DND-41 (cell line): Measurements from ENCODE around the gene CREB1.

Experiments used
- ATAC-seq: fragments of 200-7000 bp; cut with Tn5 transposase; 3 replicates; pipeline ENCODE4 v1.9.1; 2021; ENCODE audit warnings: low read depth; ENCODE audit not compliant: insufficient read depth
- DNase-seq: peaks from one replicate; pipeline ENCODE4 v3.0.0-alpha.2; 2020
- H2AFZ ChIP-seq: 2 replicates; pipeline ENCODE4 v1.6.0; 2012; ENCODE audit warnings: low read depth, low read length
- H3K27ac ChIP-seq: 2 replicates; pipeline ENCODE4 v1.5.1; 2012; ENCODE audit warnings: low read length, inconsistent platforms
- H3K27me3 ChIP-seq: fragments of 200-600 bp; sonication (generic); 2 replicates; pipeline ENCODE4 v1.6.0; 2012; ENCODE audit warnings: low read length, mild to moderate bottlenecking, inconsistent platforms; ENCODE audit not compliant: insufficient read depth, poor library complexity
- H3K36me3 ChIP-seq: 2 replicates; pipeline ENCODE4 v1.5.1; 2012; ENCODE audit warnings: low read length, inconsistent platforms; ENCODE audit not compliant: insufficient read depth
- H3K4me1 ChIP-seq: 2 replicates; pipeline ENCODE4 v1.5.1; 2012; ENCODE audit warnings: mild to moderate bottlenecking, low read length; ENCODE audit not compliant: insufficient read depth
- H3K4me2 ChIP-seq: 2 replicates; pipeline ENCODE4 v1.6.0; 2012; ENCODE audit warnings: mild to moderate bottlenecking, moderate library complexity, low read length, inconsistent platforms; ENCODE audit not compliant: insufficient read depth
- H3K4me3 ChIP-seq, 2 experiments: fragments of 200-600 bp in 1 of 2; shearing (Covaris generic) in 1 of 2; 2 replicates each; pipeline ENCODE4 v1.5.1; 2012 to 2016; ENCODE audit warnings: inconsistent platforms in 2 of 2, low read length in 2 of 2, mild to moderate bottlenecking in 2 of 2, low read depth in 1 of 2, moderate library complexity in 1 of 2
- H3K79me2 ChIP-seq: 2 replicates; pipeline ENCODE4 v1.6.0; 2012; ENCODE audit warnings: low read length, inconsistent platforms; ENCODE audit not compliant: insufficient read depth
- H3K9ac ChIP-seq: 2 replicates; pipeline ENCODE4 v1.6.0; 2012; ENCODE audit warnings: low read depth, mild to moderate bottlenecking, inconsistent platforms, low read length, moderate library complexity
- H3K9me3 ChIP-seq: 2 replicates; pipeline ENCODE4 v1.5.1; 2012; ENCODE audit warnings: low read length, moderate library complexity, mild to moderate bottlenecking, inconsistent platforms; ENCODE audit not compliant: insufficient read depth, severe bottlenecking
- H4K20me1 ChIP-seq: 2 replicates; pipeline ENCODE4 v1.6.0; 2012; ENCODE audit warnings: low read length; ENCODE audit not compliant: insufficient read depth
- CTCF ChIP-seq: IDR thresholded peaks from 2 replicates; pipeline ENCODE4 v1.5.1; 2012; ENCODE audit warnings: borderline replicate concordance, low read length, moderate library complexity, mild to moderate bottlenecking; ENCODE audit not compliant: poor library complexity, severe bottlenecking; ENCODE audit errors: extremely low read depth
- EZH2 ChIP-seq: IDR thresholded peaks from 3 replicates; pipeline ENCODE4 v1.6.1; 2012; ENCODE audit warnings: borderline replicate concordance, low read depth, mild to moderate bottlenecking, moderate library complexity, low read length, inconsistent platforms; ENCODE audit not compliant: severe bottlenecking

The CREB1 gene

GRCh38 chr2:207516206-207516605 lies 13.6 kb upstream of the CREB1 start:
- no peaks in the 10 kb centered on the region for H3K4me1 ChIP-seq

GRCh38 chr2:207523005-207523404 lies 6.8 kb upstream of the CREB1 start:
- Histone ChIP-seq H3K27ac (no peak overlapping the region), H3K4me1 (peaks cover 2% of the 10 kb centered on the region; the same call in 1 of the 2 replicates), H3K9ac (no peak overlapping the region), H4K20me1 (no peaks in the 10 kb centered on the region), H3K79me2 (no peaks in the 10 kb centered on the region), H3K9me3 (no peaks in the 10 kb centered on the region), H3K4me2 (no peak overlapping the region), H3K4me3 (no peak overlapping the region), H3K36me3 (no peaks in the 10 kb centered on the region), H2AFZ (no peak overlapping the region), H3K27me3 (peaks cover 3% of the 10 kb centered on the region)
- TF ChIP-seq CTCF (no peak), EZH2 (no peak)
- no peak for ATAC-seq
- DNase-seq = no peak

More at GRCh38 chr2:207516206-207516605, 13.6 kb upstream of the CREB1 start:
- Histone ChIP-seq H3K4me2 (no peak overlapping the region), H3K9me3 (no peaks in the 10 kb centered on the region), H2AFZ (no peak overlapping the region), H3K9ac (no peak overlapping the region), H3K27ac (no peak overlapping the region), H3K79me2 (no peaks in the 10 kb centered on the region), H3K4me3 (no peak overlapping the region), H4K20me1 (no peaks in the 10 kb centered on the region), H3K36me3 (no peaks in the 10 kb centered on the region), H3K27me3 (peaks cover 20% of the 10 kb centered on the region)
- DNase-seq (no peak), ATAC-seq (no peak)
- TF ChIP-seq CTCF = no peak
- TF ChIP-seq EZH2 = no peak

GRCh38 chr2:207525296-207525695 lies 4.5 kb upstream of the CREB1 start:
- H3K27me3 ChIP-seq = no peaks in the 10 kb centered on the region
- H4K20me1 ChIP-seq = no peaks in the 10 kb centered on the region
- H3K9me3 ChIP-seq = no peaks in the 10 kb centered on the region
- ATAC-seq = no peak
- H3K36me3 ChIP-seq = no peaks in the 10 kb centered on the region
- H2AFZ ChIP-seq = no peak overlapping the region
- no peak overlapping the region for H3K4me3 ChIP-seq
- DNase-seq = no peak
- H3K27ac ChIP-seq = no peak overlapping the region
- 0 out of 2 replicates have a peak, but pooled peaks cover 5% of the 10 kb centered on the region for H3K79me2 ChIP-seq
- no peak overlapping the region for H3K4me2 ChIP-seq
- H3K4me1 ChIP-seq = peaks cover 11% of the 10 kb centered on the region
- TF ChIP-seq EZH2 (no peak), CTCF (no peak)
- H3K9ac ChIP-seq = no peak overlapping the region

GRCh38 chr2:207528980-207529329 lies 807 bp upstream of the CREB1 start:
- Histone ChIP-seq H3K9me3 (no peaks in the 10 kb centered on the region), H4K20me1 (peaks cover 24% of the 10 kb centered on the region; the same call in 1 of the 2 replicates), H3K27me3 (no peaks in the 10 kb centered on the region), H2AFZ (peak overlapping the region; percentile 96), H3K9ac (peak overlapping the region; percentile 95), H3K4me2 (peak overlapping the region; percentile 89), H3K4me1 (peaks cover 41% of the 10 kb centered on the region), H3K4me3 (peak overlapping the region; percentile 47 to 72; a peak in 3 of 4 replicates), H3K27ac (peak overlapping the region; percentile 78), H3K79me2 (peaks cover 41% of the 10 kb centered on the region), H3K36me3 (peaks cover 9% of the 10 kb centered on the region)
- DNase-seq (peak; percentile 61), ATAC-seq (peak; percentile 8)
- no peak for TF ChIP-seq EZH2
- TF ChIP-seq CTCF = peak; percentile 38
